Gastroesophageal sphincter (tissue), 3 donors: ENCODE results near the gene HEMK1.

ENCODE experiments used
- CTCF ChIP-seq, 4 experiments: fragments of 200-600 bp in 2 of 4; fragments of 450-650 bp in 2 of 4; sonication (generic) in 1 of 4; IDR thresholded peaks; one replicate each; pipeline ENCODE4 v1.5.1; 2017 to 2019; ENCODE audit warnings: antibody characterized with exemption in 4 of 4, mild to moderate bottlenecking in 2 of 4, moderate library complexity in 2 of 4
- POLR2A ChIP-seq, 2 donors: fragments of 450-650 bp; IDR thresholded peaks; one replicate each; pipeline ENCODE4 v1.6.1; 2017; ENCODE audit warnings: antibody characterized with exemption in 2 of 2, mild to moderate bottlenecking in 2 of 2, moderate library complexity in 1 of 2
- POLR2AphosphoS5 ChIP-seq: sonication (generic); formaldehyde crosslinking; IDR thresholded peaks from one replicate; pipeline ENCODE4 v1.6.1; 2017; ENCODE audit warnings: antibody characterized with exemption

GRCh38 chr3:50574444-50574831 is 5.1 kb downstream of the HEMK1 start:
- no peak for TF ChIP-seq CTCF (IDR thresholded peaks at IDR 0.05)
- TF ChIP-seq POLR2A (IDR thresholded peaks at IDR 0.05): no peak
- no peak for TF ChIP-seq POLR2AphosphoS5
